Measurements from ENCODE around the gene DYNLT5. TPM values are rescaled to one million over a fixed set of nuclear protein-coding genes. Genes with fewer than 3 reads are reported as not detected.
A peak's percentile ranks its signal among the peaks of the same experiment; 100 is the strongest.

DYNLT5 gene, protein sequence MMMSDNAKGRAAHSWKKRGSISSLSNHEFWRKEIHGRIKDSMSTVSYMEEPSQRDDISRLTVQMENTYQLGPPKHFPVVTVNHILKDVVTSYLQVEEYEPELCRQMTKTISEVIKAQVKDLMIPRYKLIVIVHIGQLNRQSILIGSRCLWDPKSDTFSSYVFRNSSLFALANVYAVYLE
- 1 to 10 TPM in 1 of 3 donors, under 1 TPM in 2; 0.32 to 1.0 (median 0.33) TPM for total RNA-seq

DNA sequence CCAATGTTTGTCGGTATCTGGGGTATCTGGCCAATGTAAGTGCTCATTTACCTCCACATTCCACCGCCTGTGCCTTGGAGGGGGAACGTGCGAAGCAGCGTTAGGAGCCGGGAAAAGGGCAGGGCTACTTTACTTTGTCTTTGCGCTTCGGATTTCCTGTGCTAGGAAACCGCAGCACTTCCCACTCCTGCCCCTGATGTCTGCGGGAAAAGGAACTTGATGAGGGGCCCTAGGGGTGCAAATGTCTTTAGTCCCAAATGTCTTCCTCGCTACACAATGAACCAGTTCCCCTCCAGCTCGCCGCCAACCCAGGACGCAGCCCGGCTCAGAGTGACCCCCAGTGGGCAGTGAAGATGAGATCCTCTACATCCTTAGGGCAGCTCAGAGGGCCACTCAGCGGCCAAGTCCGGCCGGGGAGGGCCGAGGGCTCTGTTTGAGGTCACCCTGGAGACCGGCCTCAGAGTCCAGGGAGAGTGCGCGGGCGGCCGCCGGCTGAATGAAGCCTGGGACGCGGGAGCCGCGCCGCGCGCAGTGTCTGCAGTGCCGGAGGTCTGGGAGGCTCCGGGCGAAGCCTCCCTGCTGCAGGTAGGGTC, at the start of gene DYNLT5:
DYNLT5 (plus strand) TSS at position 460 of the 593 bp plus-strand sequence. CDS start 2,200 bp downstream, outside the sequence.
- Histone ChIP-seq H3K27ac (peak within 1 kb of the TSS in 1 of 2 donors; percentile 25), H3K9me3 (no peaks in the 10 kb centered on the region), H3K4me3 (peak within 1 kb of the TSS; percentile 37 to 65 (median 41)), H3K4me1 (no peaks in the 10 kb centered on the region), H3K36me3 (no peaks in the 10 kb centered on the region), H3K27me3 (peaks cover 0 to 10% of the 10 kb centered on the region in 2 donors)
- no peak for DNase-seq (ENCODE audit: low spot score in 2 of 2)
- TF ChIP-seq, protein P1, sequence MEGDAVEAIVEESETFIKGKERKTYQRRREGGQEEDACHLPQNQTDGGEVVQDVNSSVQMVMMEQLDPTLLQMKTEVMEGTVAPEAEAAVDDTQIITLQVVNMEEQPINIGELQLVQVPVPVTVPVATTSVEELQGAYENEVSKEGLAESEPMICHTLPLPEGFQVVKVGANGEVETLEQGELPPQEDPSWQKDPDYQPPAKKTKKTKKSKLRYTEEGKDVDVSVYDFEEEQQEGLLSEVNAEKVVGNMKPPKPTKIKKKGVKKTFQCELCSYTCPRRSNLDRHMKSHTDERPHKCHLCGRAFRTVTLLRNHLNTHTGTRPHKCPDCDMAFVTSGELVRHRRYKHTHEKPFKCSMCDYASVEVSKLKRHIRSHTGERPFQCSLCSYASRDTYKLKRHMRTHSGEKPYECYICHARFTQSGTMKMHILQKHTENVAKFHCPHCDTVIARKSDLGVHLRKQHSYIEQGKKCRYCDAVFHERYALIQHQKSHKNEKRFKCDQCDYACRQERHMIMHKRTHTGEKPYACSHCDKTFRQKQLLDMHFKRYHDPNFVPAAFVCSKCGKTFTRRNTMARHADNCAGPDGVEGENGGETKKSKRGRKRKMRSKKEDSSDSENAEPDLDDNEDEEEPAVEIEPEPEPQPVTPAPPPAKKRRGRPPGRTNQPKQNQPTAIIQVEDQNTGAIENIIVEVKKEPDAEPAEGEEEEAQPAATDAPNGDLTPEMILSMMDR (IDR thresholded peaks at IDR 0.05), result no peak
- intact Hi-C loops (cut with DNase I; ENCODE audit: low total_unique reads), result no loop called here

DNA sequence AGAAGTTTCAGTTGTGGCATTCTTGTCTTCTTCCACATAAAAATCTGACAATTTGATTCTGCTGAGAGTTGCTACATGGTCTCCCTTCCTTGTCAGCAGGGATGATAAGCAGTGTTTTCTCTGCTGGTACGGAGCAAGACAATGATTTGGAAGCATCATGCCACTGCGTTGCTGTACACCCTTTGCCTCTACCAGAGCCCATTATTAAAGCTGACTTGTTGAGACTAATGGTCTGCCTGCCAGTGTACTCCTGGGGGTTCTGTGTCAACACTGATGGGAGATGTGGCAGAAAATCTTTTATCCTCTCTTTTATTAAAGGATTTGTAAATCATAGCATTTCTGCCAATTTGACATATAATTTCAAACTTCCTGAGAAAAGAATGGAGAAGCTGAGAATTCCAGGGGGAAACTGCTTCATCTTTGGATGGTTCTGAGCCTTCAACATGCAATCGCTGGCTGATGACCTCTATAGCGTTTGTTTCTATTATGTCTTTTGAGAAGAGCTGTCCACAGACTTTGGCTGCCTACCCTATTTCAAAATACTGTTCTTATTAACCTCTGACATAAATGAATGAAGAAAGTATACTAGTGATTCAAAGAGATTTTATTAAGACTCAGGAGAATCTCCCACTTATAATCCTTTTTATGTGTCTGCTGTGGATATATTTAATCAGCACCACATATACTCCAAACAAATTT, 47.9 kb upstream of the DYNLT5 start:
- H3K4me1 ChIP-seq, result no peaks in the 10 kb centered on the region
- TF ChIP-seq POLR2AphosphoS5 (IDR thresholded peaks at IDR 0.05) (no peak), POLR2A (IDR thresholded peaks at IDR 0.05) (no peak)
- TF ChIP-seq, protein P1 (IDR thresholded peaks at IDR 0.05), result no peak
- intact Hi-C loops (cut with DNase I; ENCODE audit: low total_unique reads), result no loop called here

GRCh38 chr1:66705110-66705509, 47.1 kb upstream of the DYNLT5 start:
- peak overlapping the region in 1 of 2 donors; percentile 34 for H3K27ac ChIP-seq
- intact Hi-C loops (cut with DNase I; ENCODE audit: low total_unique reads), result no loop called here

More for the DNA sequence above, 47.9 kb upstream of the DYNLT5 start:
- H3K9me3 ChIP-seq, result no peaks in the 10 kb centered on the region
- H3K36me3 ChIP-seq, result no peaks in the 10 kb centered on the region
- H3K4me3 ChIP-seq, result no peak overlapping the region
- DNase-seq (ENCODE audit: low spot score in 2 of 2), result no peak
- no peak overlapping the region for H3K27ac ChIP-seq
- no peaks in the 10 kb centered on the region for H3K27me3 ChIP-seq

GRCh38 chr1:66711420-66711819, 40.8 kb upstream of the DYNLT5 start:
- Histone ChIP-seq H3K4me3 (no peak overlapping the region), H3K4me1 (no peaks in the 10 kb centered on the region), H3K9me3 (no peaks in the 10 kb centered on the region), H3K36me3 (no peaks in the 10 kb centered on the region), H3K27me3 (no peaks in the 10 kb centered on the region), H3K27ac (no peak overlapping the region)
- no peak for TF ChIP-seq POLR2AphosphoS5 (IDR thresholded peaks at IDR 0.05)
- TF ChIP-seq, protein P1 (IDR thresholded peaks at IDR 0.05), result no peak
- TF ChIP-seq POLR2A (IDR thresholded peaks at IDR 0.05), result no peak
- no peak for DNase-seq (ENCODE audit: low spot score in 2 of 2)
- intact Hi-C loops (cut with DNase I; ENCODE audit: low total_unique reads), result no loop called here

More at GRCh38 chr1:66705110-66705509, 47.1 kb upstream of the DYNLT5 start:
- H3K4me1 ChIP-seq, result no peaks in the 10 kb centered on the region
- no peak overlapping the region for H3K4me3 ChIP-seq
- H3K36me3 ChIP-seq, result no peaks in the 10 kb centered on the region
- DNase-seq (ENCODE audit: low spot score in 2 of 2), result no peak
- no peaks in the 10 kb centered on the region for H3K27me3 ChIP-seq
- no peaks in the 10 kb centered on the region for H3K9me3 ChIP-seq
- TF ChIP-seq POLR2A (IDR thresholded peaks at IDR 0.05) (no peak), POLR2AphosphoS5 (IDR thresholded peaks at IDR 0.05) (no peak)
- TF ChIP-seq, protein P1 (IDR thresholded peaks at IDR 0.05), result no peak

DNA sequence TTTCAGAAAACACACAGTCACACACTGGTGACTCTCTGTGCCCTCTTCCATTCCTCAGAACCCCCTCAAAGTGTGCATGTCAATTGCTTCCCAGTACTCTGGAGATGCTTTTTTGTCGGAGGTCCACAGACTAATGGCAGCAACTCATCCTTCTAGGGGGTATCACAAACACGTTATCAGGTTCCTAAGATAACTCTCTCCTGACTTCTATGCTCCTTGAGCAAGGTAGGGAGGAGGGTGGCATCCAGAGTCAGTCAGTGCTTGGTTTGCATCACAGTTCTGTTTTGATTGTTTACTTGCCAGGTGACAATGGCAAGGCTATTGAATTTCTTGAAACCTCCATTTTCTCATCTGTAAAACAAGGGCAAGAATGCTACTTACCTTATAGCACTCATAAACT, 39.4 kb upstream of the DYNLT5 start:
- Histone ChIP-seq H3K27ac (no peak overlapping the region), H3K36me3 (no peaks in the 10 kb centered on the region), H3K9me3 (no peaks in the 10 kb centered on the region), H3K4me1 (no peaks in the 10 kb centered on the region), H3K27me3 (no peaks in the 10 kb centered on the region), H3K4me3 (no peak overlapping the region)
- DNase-seq (ENCODE audit: low spot score in 2 of 2), result no peak
- TF ChIP-seq POLR2AphosphoS5 (IDR thresholded peaks at IDR 0.05) (no peak), POLR2A (IDR thresholded peaks at IDR 0.05) (no peak)
- TF ChIP-seq, protein P1 (IDR thresholded peaks at IDR 0.05), result no peak
- intact Hi-C loops (cut with DNase I; ENCODE audit: low total_unique reads), result no loop called here

Measured in breast epithelium (tissue), 4 donors.